ENCODE data around the gene RNASEL.

The RNASEL gene

DNA sequence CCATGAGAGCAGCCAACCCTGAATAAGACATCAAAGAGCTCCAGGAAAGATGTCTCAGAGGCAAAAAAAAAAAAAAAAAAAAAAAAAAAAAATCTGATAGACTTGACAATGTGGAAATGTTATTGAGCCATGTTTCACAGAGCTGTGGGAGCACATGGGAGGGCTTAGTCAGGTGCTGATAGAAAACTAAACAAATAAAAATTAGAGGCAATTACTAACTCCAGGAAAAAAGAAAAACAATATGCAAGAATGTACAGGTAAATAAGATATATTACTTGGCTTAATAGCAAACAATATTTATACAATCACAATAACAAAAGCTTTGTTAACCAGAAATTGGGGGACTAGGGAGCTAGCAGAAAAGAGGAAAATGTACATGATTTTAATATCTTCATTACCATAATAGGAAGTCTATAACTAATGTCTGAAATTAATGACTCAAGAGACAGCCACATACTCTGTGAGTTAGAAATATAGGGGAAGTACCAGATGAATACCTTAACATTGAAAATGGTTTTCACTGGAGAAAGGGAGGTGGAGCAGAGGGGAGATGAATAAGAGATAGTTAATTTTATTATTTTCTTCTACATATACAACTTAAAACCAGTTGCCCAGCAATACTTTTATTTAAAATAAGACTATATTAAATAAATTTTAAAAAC lies 32.0 kb upstream of the RNASEL start:
- TF ChIP-seq, protein P1, sequence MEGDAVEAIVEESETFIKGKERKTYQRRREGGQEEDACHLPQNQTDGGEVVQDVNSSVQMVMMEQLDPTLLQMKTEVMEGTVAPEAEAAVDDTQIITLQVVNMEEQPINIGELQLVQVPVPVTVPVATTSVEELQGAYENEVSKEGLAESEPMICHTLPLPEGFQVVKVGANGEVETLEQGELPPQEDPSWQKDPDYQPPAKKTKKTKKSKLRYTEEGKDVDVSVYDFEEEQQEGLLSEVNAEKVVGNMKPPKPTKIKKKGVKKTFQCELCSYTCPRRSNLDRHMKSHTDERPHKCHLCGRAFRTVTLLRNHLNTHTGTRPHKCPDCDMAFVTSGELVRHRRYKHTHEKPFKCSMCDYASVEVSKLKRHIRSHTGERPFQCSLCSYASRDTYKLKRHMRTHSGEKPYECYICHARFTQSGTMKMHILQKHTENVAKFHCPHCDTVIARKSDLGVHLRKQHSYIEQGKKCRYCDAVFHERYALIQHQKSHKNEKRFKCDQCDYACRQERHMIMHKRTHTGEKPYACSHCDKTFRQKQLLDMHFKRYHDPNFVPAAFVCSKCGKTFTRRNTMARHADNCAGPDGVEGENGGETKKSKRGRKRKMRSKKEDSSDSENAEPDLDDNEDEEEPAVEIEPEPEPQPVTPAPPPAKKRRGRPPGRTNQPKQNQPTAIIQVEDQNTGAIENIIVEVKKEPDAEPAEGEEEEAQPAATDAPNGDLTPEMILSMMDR (IDR thresholded peaks at IDR 0.05; ENCODE audit: low read length, missing control alignments): no peak
- DNase-seq (ENCODE audit: low read depth): no peak
- H3K4me3 ChIP-seq (replicated peaks; ENCODE audit: low read depth, low read length): no peak overlapping the region

DNA sequence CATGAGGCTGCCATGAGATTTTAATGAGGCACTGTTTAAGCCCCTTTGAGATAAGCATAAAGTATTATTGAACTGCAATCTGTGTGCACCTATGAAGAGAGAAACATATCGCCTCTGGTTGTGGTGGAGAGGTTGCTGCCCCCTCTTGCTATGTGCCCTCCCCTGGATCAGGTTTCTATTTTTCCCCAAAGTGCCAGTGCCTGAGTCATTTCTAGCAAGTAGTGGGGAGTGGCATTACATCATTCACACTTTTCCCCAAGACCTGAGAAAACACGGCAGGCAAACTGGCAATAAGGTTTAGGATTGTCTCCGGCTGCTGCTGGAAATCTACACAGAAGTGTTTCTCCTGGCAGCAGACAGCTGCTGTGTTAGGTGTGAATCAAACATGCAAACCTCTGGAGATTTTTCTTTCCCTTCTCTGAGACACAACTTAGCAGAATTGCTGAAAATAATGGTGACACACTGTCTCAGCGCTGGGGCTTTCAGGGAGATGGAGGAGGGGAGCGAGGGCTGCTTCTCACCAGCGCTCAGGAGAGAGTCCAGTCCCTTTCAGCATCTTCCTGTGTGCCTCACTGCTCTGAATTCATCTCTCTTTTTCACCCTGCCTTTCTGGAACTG lies 28.8 kb upstream of the RNASEL start:
- TF ChIP-seq, protein P1 (IDR thresholded peaks at IDR 0.05; ENCODE audit: low read length, missing control alignments): no peak
- H3K4me3 ChIP-seq (replicated peaks; ENCODE audit: low read depth, low read length): no peak overlapping the region
- DNase-seq (ENCODE audit: low read depth): peak; percentile 29

DNA sequence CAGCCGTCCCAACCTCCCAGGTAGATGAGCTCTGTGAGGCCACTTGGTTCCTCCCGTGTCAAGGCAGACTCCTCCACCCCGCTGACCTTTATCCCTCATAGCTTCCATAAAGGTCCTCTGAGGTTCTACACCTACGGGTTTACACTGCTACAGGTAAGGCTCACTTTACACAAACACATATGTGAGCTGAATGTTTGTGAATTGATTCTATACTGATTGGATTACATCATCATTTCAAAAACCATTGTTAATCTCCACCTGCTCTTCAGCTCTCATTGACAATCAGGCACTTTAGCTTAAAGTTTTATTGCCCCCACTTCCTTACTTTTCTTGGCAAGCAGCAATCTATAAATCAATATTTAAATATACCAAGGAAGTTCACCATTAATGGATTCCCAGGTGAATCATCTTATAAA lies 28.0 kb upstream of the RNASEL start:
- H3K4me3 ChIP-seq (replicated peaks; ENCODE audit: low read depth, low read length): no peak overlapping the region

DNA sequence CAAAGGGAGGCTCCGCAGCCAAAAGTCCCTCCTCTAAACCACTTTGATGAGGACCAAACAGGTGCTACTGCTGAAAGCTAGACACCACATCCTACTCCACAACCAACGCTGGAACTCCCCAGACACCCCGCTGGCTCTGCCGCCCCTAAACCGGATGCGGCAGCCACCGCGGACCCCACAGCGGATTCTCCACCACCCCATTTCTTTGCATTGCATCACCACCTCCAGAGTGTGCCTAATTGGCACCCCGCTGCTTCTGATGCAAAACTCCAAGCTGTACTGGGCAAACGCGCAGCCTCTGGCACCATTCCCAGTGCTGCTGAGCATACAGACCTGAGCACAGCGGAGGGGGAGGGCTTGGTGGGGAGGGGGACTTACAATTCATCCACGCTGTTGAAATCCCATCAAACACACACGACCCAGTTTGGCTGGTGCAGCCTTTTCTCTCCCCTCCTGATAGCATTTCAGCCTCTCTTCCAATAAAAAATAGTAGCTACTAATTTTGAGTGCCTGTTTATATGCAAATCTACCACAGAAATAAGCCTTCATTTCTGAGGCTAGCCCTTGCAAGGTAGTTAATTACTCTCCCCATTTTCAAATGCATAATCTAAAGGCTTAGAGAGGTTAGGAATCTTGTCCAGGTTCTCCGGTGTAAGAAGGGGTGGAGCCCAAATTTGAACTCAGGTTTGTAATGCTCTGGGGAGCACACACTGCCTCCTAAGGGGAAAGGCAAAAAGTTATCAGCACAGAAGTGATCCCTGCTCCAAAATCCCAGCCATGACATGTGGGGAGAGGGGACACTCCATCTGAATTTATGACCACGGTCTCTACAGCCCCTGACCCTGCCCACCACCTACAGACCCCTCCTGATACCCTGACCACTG lies 27.3 kb upstream of the RNASEL start:
- H3K4me3 ChIP-seq (replicated peaks; ENCODE audit: low read depth, low read length): no peak overlapping the region
- TF ChIP-seq, protein P1 (IDR thresholded peaks at IDR 0.05; ENCODE audit: low read length, missing control alignments): no peak
- DNase-seq (ENCODE audit: low read depth): peak; percentile 68

More for the DNA sequence above, 28.0 kb upstream of the RNASEL start:
- DNase-seq (ENCODE audit: low read depth): no peak
- TF ChIP-seq, protein P1 (IDR thresholded peaks at IDR 0.05; ENCODE audit: low read length, missing control alignments): no peak

DNA sequence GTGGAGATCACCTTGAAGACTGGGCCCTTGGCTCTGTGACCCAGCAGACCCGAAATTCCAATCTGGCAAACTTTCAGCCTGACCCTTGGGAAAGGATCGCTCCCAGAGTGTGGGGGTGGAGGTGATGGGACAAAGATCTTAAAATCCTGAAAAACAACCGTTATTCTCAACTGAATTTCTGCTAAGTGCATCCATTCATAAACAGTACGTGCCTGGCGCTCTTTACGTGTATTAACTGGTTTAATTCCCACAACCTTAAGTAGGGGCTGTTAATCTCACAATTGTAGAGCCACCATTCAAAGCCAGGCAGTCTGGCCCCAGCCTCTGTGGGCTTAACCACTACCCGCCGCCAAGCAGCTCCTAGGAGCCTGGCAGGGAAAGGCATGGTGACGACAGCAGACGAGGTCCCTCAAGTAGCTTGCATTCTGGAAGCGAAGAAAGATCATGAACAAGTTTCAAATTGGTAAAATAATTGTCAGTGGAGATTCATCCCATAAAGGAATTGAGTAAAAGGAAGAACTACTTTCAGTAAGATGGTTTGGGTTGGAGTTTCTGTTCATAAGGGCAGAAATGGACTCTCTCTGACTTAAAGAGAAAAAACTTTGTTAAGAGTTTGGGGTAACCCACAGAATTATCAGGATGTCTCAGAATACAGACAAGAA lies 26.5 kb upstream of the RNASEL start:
- peak; percentile 36 for DNase-seq (ENCODE audit: low read depth)
- H3K4me3 ChIP-seq (replicated peaks; ENCODE audit: low read depth, low read length): peak overlapping the region; percentile 52

More for the DNA sequence above, 26.5 kb upstream of the RNASEL start:
- TF ChIP-seq, protein P1 (IDR thresholded peaks at IDR 0.05; ENCODE audit: low read length, missing control alignments): no peak
